Activated CD4-positive, alpha-beta memory T cell treated with anti-CD3 and anti-CD28 coated beads, Interleukin-2, amount 10 ng/mL, durations not matched to agents 7 days and 5 days (primary cell): ENCODE data around the gene KIF21B. TPM values are rescaled to one million over a fixed set of nuclear protein-coding genes. Genes with fewer than 3 reads are reported as not detected.

Source experiments
- CTCF ChIA-PET: fragments of 350-600 bp; sonication (Branson Sonifier 250); formaldehyde crosslinking; loops from one replicate; lab custom pipeline; 2021; ENCODE audit warnings: antibody characterized with exemption, inconsistent platforms; lab: Charles Lee
- POLR2A ChIA-PET: fragments of 350-600 bp; sonication (Branson Sonifier 250); formaldehyde crosslinking; loops from one replicate; lab custom pipeline; 2021; ENCODE audit warnings: antibody characterized with exemption; lab: Charles Lee
- DNase-seq: peaks from one replicate; pipeline ENCODE4 v3.0.0-alpha.2; 2020
- H3K27ac Mint-ChIP-seq: one replicate; pipeline ENCODE4 v1.8.0; 2021; ENCODE audit warnings: mild to moderate bottlenecking, mixed read lengths
- H3K27me3 Mint-ChIP-seq: one replicate; pipeline ENCODE4 v1.8.0; 2021; ENCODE audit warnings: mixed read lengths
- H3K36me3 Mint-ChIP-seq: one replicate; pipeline ENCODE4 v1.8.0; 2021; ENCODE audit warnings: low read depth, mixed read lengths
- H3K4me1 Mint-ChIP-seq: one replicate; pipeline ENCODE4 v1.8.0; 2021; ENCODE audit warnings: mixed read lengths
- H3K4me3 Mint-ChIP-seq: one replicate; pipeline ENCODE4 v1.8.0; 2021; ENCODE audit warnings: mild to moderate bottlenecking, mixed read lengths
- H3K9me3 Mint-ChIP-seq: one replicate; pipeline ENCODE4 v1.8.0; 2021; ENCODE audit warnings: mixed read lengths
- total RNA-seq, 2 experiments: library from RNA; stranded (reverse); gene quantifications; one replicate each; pipeline ENCODE4 v1.2.3, GENCODE V29; 2021

Gene KIF21B
- total RNA-seq, 2 experiments from 2014 or later: 175 to 180 TPM

GRCh38 chr1:201060586-201060985, 37.1 kb upstream of the KIF21B start:
- no peaks in the 10 kb centered on the region for H3K9me3 Mint-ChIP-seq
- H3K36me3 Mint-ChIP-seq: no peaks in the 10 kb centered on the region
- no peak overlapping the region for H3K4me3 Mint-ChIP-seq
- H3K27ac Mint-ChIP-seq: no peak overlapping the region
- no peak for DNase-seq
- peaks cover 12% of the 10 kb centered on the region for H3K27me3 Mint-ChIP-seq
- CTCF ChIA-PET: no interaction called here
- POLR2A ChIA-PET: no interaction called here
- peaks cover 17% of the 10 kb centered on the region for H3K4me1 Mint-ChIP-seq

- no peaks in the 10 kb centered on the region for H3K9me3 Mint-ChIP-seq
- DNase-seq: no peak
- no peak overlapping the region for H3K27ac Mint-ChIP-seq
- H3K4me1 Mint-ChIP-seq: peaks cover 17% of the 10 kb centered on the region
- POLR2A ChIA-PET: interaction anchor here (0.5 kb wide), 1 partner anchor 83 kb away, joined by 3 read pairs; no protein-coding TSS in a partner anchor
- no peaks in the 10 kb centered on the region for H3K36me3 Mint-ChIP-seq
- H3K27me3 Mint-ChIP-seq: peaks cover 12% of the 10 kb centered on the region
- CTCF ChIA-PET: no interaction called here
- no peak overlapping the region for H3K4me3 Mint-ChIP-seq
These were observed 36.5 kb upstream of the KIF21B start for GRCh38 chr1:201059871-201060555.

GRCh38 chr1:201059401-201059800, 35.9 kb upstream of the KIF21B start:
- Mint-ChIP-seq H3K27me3 (peaks cover 7% of the 10 kb centered on the region), H3K4me1 (peaks cover 17% of the 10 kb centered on the region), H3K36me3 (no peaks in the 10 kb centered on the region), H3K4me3 (no peak overlapping the region), H3K9me3 (no peaks in the 10 kb centered on the region), H3K27ac (no peak overlapping the region)
- DNase-seq: no peak
- ChIA-PET CTCF (no interaction called here), POLR2A (interaction anchor here (0.5 kb wide), 1 partner anchor 82 kb away, joined by 3 read pairs; no protein-coding TSS in a partner anchor)

GRCh38 chr1:201054091-201054543, 30.6 kb upstream of the KIF21B start:
- Mint-ChIP-seq H3K9me3 (no peaks in the 10 kb centered on the region), H3K27me3 (peaks cover 2% of the 10 kb centered on the region), H3K4me1 (peaks cover 17% of the 10 kb centered on the region), H3K27ac (no peak overlapping the region), H3K4me3 (no peak overlapping the region), H3K36me3 (no peaks in the 10 kb centered on the region)
- no peak for DNase-seq
- CTCF ChIA-PET: no interaction called here
- POLR2A ChIA-PET: no interaction called here

- peaks cover 5% of the 10 kb centered on the region for H3K27me3 Mint-ChIP-seq
- CTCF ChIA-PET: no interaction called here
- DNase-seq: no peak
- peaks cover 17% of the 10 kb centered on the region for H3K4me1 Mint-ChIP-seq
- POLR2A ChIA-PET: no interaction called here
- no peak overlapping the region for H3K4me3 Mint-ChIP-seq
- no peaks in the 10 kb centered on the region for H3K9me3 Mint-ChIP-seq
- H3K27ac Mint-ChIP-seq: no peak overlapping the region
- H3K36me3 Mint-ChIP-seq: no peaks in the 10 kb centered on the region
These were observed 29.8 kb upstream of the KIF21B start for GRCh38 chr1:201053155-201053860.

GRCh38 chr1:201051399-201051798, 27.9 kb upstream of the KIF21B start:
- CTCF ChIA-PET: interaction anchor here (1.0 to 1.6 kb wide), 3 partner anchors 9 to 80 kb away, joined by 3 to 4 read pairs (median 3); no protein-coding TSS in a partner anchor
- POLR2A ChIA-PET: no interaction called here
- Mint-ChIP-seq H3K27ac (no peak overlapping the region), H3K4me3 (no peak overlapping the region), H3K36me3 (no peaks in the 10 kb centered on the region), H3K27me3 (peaks cover 13% of the 10 kb centered on the region), H3K9me3 (no peaks in the 10 kb centered on the region), H3K4me1 (no peaks in the 10 kb centered on the region)
- DNase-seq: no peak

GRCh38 chr1:201050515-201051277, 27.2 kb upstream of the KIF21B start:
- Mint-ChIP-seq H3K4me1 (no peaks in the 10 kb centered on the region), H3K4me3 (no peak overlapping the region), H3K27me3 (peaks cover 13% of the 10 kb centered on the region), H3K36me3 (no peaks in the 10 kb centered on the region), H3K27ac (no peak overlapping the region), H3K9me3 (no peaks in the 10 kb centered on the region)
- ChIA-PET CTCF (interaction anchor here (1.3 to 2.9 kb wide), 3 partner anchors 8 to 71 kb away, joined by 3 to 12 read pairs (median 4); no protein-coding TSS in a partner anchor), POLR2A (interaction anchor here (1.5 kb wide), 1 partner anchor 381 kb away, joined by 3 read pairs; the partner anchor contains the start of gene DDX59)
- no peak for DNase-seq

- no peaks in the 10 kb centered on the region for H3K4me1 Mint-ChIP-seq
- no peaks in the 10 kb centered on the region for H3K9me3 Mint-ChIP-seq
- H3K27me3 Mint-ChIP-seq: peaks cover 21% of the 10 kb centered on the region
- POLR2A ChIA-PET: interaction anchor here (1.4 to 1.5 kb wide), 2 partner anchors 34 to 380 kb away, joined by 3 to 4 read pairs; partner anchors contain the start of gene DDX59
- DNase-seq: no peak
- H3K4me3 Mint-ChIP-seq: no peak overlapping the region
- CTCF ChIA-PET: interaction anchor here (2.7 to 2.9 kb wide), 2 partner anchors 70 to 77 kb away, joined by 12 to 14 read pairs; no protein-coding TSS in a partner anchor
- no peak overlapping the region for H3K27ac Mint-ChIP-seq
- no peaks in the 10 kb centered on the region for H3K36me3 Mint-ChIP-seq
These were observed 25.8 kb upstream of the KIF21B start for GRCh38 chr1:201049248-201049831.

GRCh38 chr1:201048521-201048920, 25.0 kb upstream of the KIF21B start:
- H3K4me3 Mint-ChIP-seq: no peak overlapping the region
- ChIA-PET CTCF (interaction anchor here (1.7 to 2.9 kb wide), 3 partner anchors 23 to 76 kb away, joined by 7 to 14 read pairs (median 12); no protein-coding TSS in a partner anchor), POLR2A (no interaction called here)
- no peaks in the 10 kb centered on the region for H3K36me3 Mint-ChIP-seq
- no peaks in the 10 kb centered on the region for H3K4me1 Mint-ChIP-seq
- H3K27me3 Mint-ChIP-seq: peaks cover 24% of the 10 kb centered on the region
- no peaks in the 10 kb centered on the region for H3K9me3 Mint-ChIP-seq
- no peak for DNase-seq
- H3K27ac Mint-ChIP-seq: no peak overlapping the region

- no peaks in the 10 kb centered on the region for H3K36me3 Mint-ChIP-seq
- no peak overlapping the region for H3K27ac Mint-ChIP-seq
- ChIA-PET POLR2A (no interaction called here), CTCF (interaction anchor here (7.0 to 9.4 kb wide), 3 partner anchors 20 to 72 kb away, joined by 60 to 104 read pairs (median 76); partner anchors contain the start of gene KIF21B)
- no peak overlapping the region for H3K4me3 Mint-ChIP-seq
- H3K4me1 Mint-ChIP-seq: no peaks in the 10 kb centered on the region
- DNase-seq: no peak
- peaks cover 22% of the 10 kb centered on the region for H3K27me3 Mint-ChIP-seq
- H3K9me3 Mint-ChIP-seq: no peaks in the 10 kb centered on the region
These were observed 20.6 kb upstream of the KIF21B start for GRCh38 chr1:201044119-201044518.

- H3K4me1 Mint-ChIP-seq: no peaks in the 10 kb centered on the region
- ChIA-PET POLR2A (interaction anchor here (0.9 to 1.7 kb wide), 3 partner anchors 17 to 71 kb away, joined by 3 to 6 read pairs (median 3); no protein-coding TSS in a partner anchor), CTCF (interaction anchor here (0.6 to 9.4 kb wide), 16 partner anchors 8 to 421 kb away, joined by 3 to 104 read pairs (median 4); partner anchors contain the start of gene KIF21B)
- no peak overlapping the region for H3K27ac Mint-ChIP-seq
- H3K9me3 Mint-ChIP-seq: no peaks in the 10 kb centered on the region
- H3K4me3 Mint-ChIP-seq: no peak overlapping the region
- peak; percentile 76 for DNase-seq
- H3K36me3 Mint-ChIP-seq: no peaks in the 10 kb centered on the region
- peaks cover 15% of the 10 kb centered on the region for H3K27me3 Mint-ChIP-seq
These were observed 19.4 kb upstream of the KIF21B start for GRCh38 chr1:201042779-201043461.
